IMR-90 (cell line): Measurements from ENCODE around the gene GPR32. TPM values are rescaled to one million over a fixed set of nuclear protein-coding genes. Genes with fewer than 3 reads are reported as not detected.

Source experiments
- ATAC-seq: fragments of 200-7000 bp; cut with Tn5 transposase; 2 replicates; pipeline ENCODE4 v1.9.1; 2020; ENCODE audit warnings: low read depth, mild to moderate bottlenecking, moderate library complexity
- BruUV-seq: library from RNA; stranded (reverse); fragments of 400-500 nt; replicated peaks from 2 replicates; lab custom pipeline; 2021; lab: Mats Ljungman, UMichigan
- CTCF ChIA-PET: fragments of 300-600 bp; formaldehyde crosslinking; extraction: SDS; loops from one replicate; lab custom pipeline; 2021; ENCODE audit warnings: antibody characterized with exemption; lab: Yijun Ruan, JAX
- POLR2A ChIA-PET: fragments of 300-600 bp; sonication (Branson Sonifier 250); formaldehyde crosslinking; loops from one replicate; lab custom pipeline; 2022; ENCODE audit warnings: antibody characterized with exemption; ENCODE audit not compliant: unreplicated experiment; lab: Charles Lee
- DNase-seq: peaks from one replicate; pipeline ENCODE4 v3.0.0; 2013
- H2AFZ ChIP-seq: replicated peaks from 2 replicates; pipeline ENCODE3; 2013; ENCODE audit warnings: low read length, mild to moderate bottlenecking; ENCODE audit not compliant: poor library complexity
- H2AK5ac ChIP-seq: 2 replicates; pipeline ENCODE4 v1.6.1; 2013; ENCODE audit warnings: low read depth, low read length, inconsistent platforms
- H2AK9ac ChIP-seq: replicated peaks from 2 replicates; pipeline ENCODE3; 2013; ENCODE audit warnings: mild to moderate bottlenecking, low read depth, low read length, moderate library complexity; ENCODE audit not compliant: poor library complexity
- H2BK120ac ChIP-seq: 2 replicates; pipeline ENCODE4 v1.6.1; 2013; ENCODE audit warnings: low read depth, low read length, inconsistent platforms
- H2BK15ac ChIP-seq: 3 replicates; pipeline ENCODE4 v1.6.1; 2013; ENCODE audit warnings: low read depth, low read length, inconsistent platforms
- H2BK20ac ChIP-seq: 2 replicates; pipeline ENCODE4 v1.6.1; 2013; ENCODE audit warnings: low read depth, mild to moderate bottlenecking, inconsistent platforms, low read length, moderate library complexity
- H2BK5ac ChIP-seq: 2 replicates; pipeline ENCODE4 v1.6.1; 2013; ENCODE audit warnings: mild to moderate bottlenecking, low read depth, low read length, inconsistent platforms; ENCODE audit not compliant: poor library complexity, severe bottlenecking
- H3K14ac ChIP-seq: replicated peaks from 2 replicates; pipeline ENCODE4 v1.6.1; 2013; ENCODE audit warnings: low read depth, low read length, inconsistent platforms
- H3K18ac ChIP-seq: 2 replicates; pipeline ENCODE4 v1.6.1; 2013; ENCODE audit warnings: low read depth, low read length, control low read depth
- H3K23ac ChIP-seq: 2 replicates; pipeline ENCODE4 v1.6.1; 2013; ENCODE audit warnings: low read depth, low read length, inconsistent platforms
- H3K27ac ChIP-seq: 2 replicates; pipeline ENCODE4 v1.5.1; 2013; ENCODE audit warnings: mild to moderate bottlenecking, control low read depth, low read length; ENCODE audit not compliant: insufficient read depth
- H3K27me3 ChIP-seq: 2 replicates; pipeline ENCODE4 v1.6.1; 2013; ENCODE audit warnings: low read length; ENCODE audit not compliant: control insufficient read depth, insufficient read depth
- H3K36me3 ChIP-seq: 2 replicates; pipeline ENCODE4 v1.6.1; 2013; ENCODE audit warnings: low read length, mixed read lengths; ENCODE audit not compliant: control insufficient read depth, insufficient read depth
- H3K4ac ChIP-seq: 2 replicates; pipeline ENCODE4 v1.6.1; 2013; ENCODE audit warnings: low read depth, low read length, inconsistent platforms
- H3K4me1 ChIP-seq: 2 replicates; pipeline ENCODE4 v1.6.1; 2013; ENCODE audit warnings: low read length, mixed read lengths; ENCODE audit not compliant: control insufficient read depth, insufficient read depth
- H3K4me2 ChIP-seq: 2 replicates; pipeline ENCODE4 v1.6.1; 2013; ENCODE audit warnings: low read depth, mild to moderate bottlenecking, control low read depth, low read length, moderate library complexity
- H3K4me3 ChIP-seq: 2 replicates; pipeline ENCODE4 v1.5.1; 2013; ENCODE audit warnings: low read depth, mild to moderate bottlenecking, control low read depth, low read length, moderate library complexity; ENCODE audit not compliant: insufficient read depth
- H3K56ac ChIP-seq: 2 replicates; pipeline ENCODE4 v1.6.1; 2013; ENCODE audit warnings: low read length, inconsistent platforms; ENCODE audit not compliant: insufficient read depth; ENCODE audit errors: extremely low read depth
- H3K79me1 ChIP-seq, 2 experiments: 2 replicates each; pipeline ENCODE4 v1.6.1; 2013; ENCODE audit warnings: low read length in 2 of 2, inconsistent platforms in 1 of 2, low read depth in 1 of 2
- H3K9ac ChIP-seq: 2 replicates; pipeline ENCODE4 v1.6.1; 2013; ENCODE audit warnings: low read depth, low read length, control low read depth
- H3K9me1 ChIP-seq: 2 replicates; pipeline ENCODE4 v1.6.1; 2013; ENCODE audit warnings: low read length, inconsistent platforms; ENCODE audit not compliant: insufficient read depth
- H3K9me3 ChIP-seq: 2 replicates; pipeline ENCODE4 v1.6.1; 2013; ENCODE audit warnings: low read length; ENCODE audit not compliant: control insufficient read depth, insufficient read depth
- H4K20me1 ChIP-seq: 2 replicates; pipeline ENCODE4 v1.6.1; 2013; ENCODE audit warnings: low read length, inconsistent platforms; ENCODE audit not compliant: insufficient read depth
- H4K5ac ChIP-seq: 2 replicates; pipeline ENCODE4 v1.6.1; 2013; ENCODE audit warnings: mild to moderate bottlenecking, low read depth, low read length, control low read depth
- H4K8ac ChIP-seq, 2 experiments: 2 replicates each; pipeline ENCODE4 v1.6.1; 2013; ENCODE audit warnings: low read depth in 2 of 2, low read length in 2 of 2, control low read depth in 1 of 2, inconsistent platforms in 1 of 2
- H4K91ac ChIP-seq: 2 replicates; pipeline ENCODE4 v1.6.1; 2013; ENCODE audit warnings: low read depth, low read length, inconsistent platforms; ENCODE audit not compliant: insufficient read depth
- CEBPB ChIP-seq: IDR thresholded peaks from 2 replicates; pipeline ENCODE4 v1.6.1; 2012; ENCODE audit warnings: low read depth, low read length, improper control_type of control experiment
- CHD1 ChIP-seq: IDR thresholded peaks from 2 replicates; pipeline ENCODE4 v1.6.1; 2012; ENCODE audit warnings: low read depth, low read length, improper control_type of control experiment
- MAZ ChIP-seq: IDR thresholded peaks from 2 replicates; pipeline ENCODE4 v1.6.1; 2012; ENCODE audit warnings: low read depth, mild to moderate bottlenecking, low read length, improper control_type of control experiment, moderate library complexity, borderline replicate concordance
- MXI1 ChIP-seq: IDR thresholded peaks from 2 replicates; pipeline ENCODE4 v1.6.1; 2012; ENCODE audit warnings: low read depth, mild to moderate bottlenecking, low read length, moderate library complexity, borderline replicate concordance
- POLR2A ChIP-seq: IDR thresholded peaks from 2 replicates; pipeline ENCODE4 v1.6.1; 2012; ENCODE audit warnings: mild to moderate bottlenecking, low read depth, low read length
- WGBS, 2 experiments: methylation state at CpG; one replicate each; pipeline versions ENCODE4 v1.1.5 to v1.1.7; 2013; ENCODE audit warnings: missing lambda C conversion rate in 2 of 2; ENCODE audit not compliant: insufficient read length in 1 of 2; ENCODE audit errors: extremely low coverage in 2 of 2; 5-methylcytosine and 5-hydroxymethylcytosine counted together
- dilution Hi-C: fragments of 300-500 bp; cut with HindIII; formaldehyde crosslinking; loops from one replicate; pipeline ENCODE4 v1.14.3; 2018; ENCODE audit warnings: low sequenced_read_pairs; ENCODE audit not compliant: unreplicated experiment
- in situ Hi-C: fragments of 300-500 bp; cut with MboI; formaldehyde crosslinking; loops from 3 replicates; pipeline ENCODE4 v1.14.3; 2019; ENCODE audit warnings: low sequenced_read_pairs, inconsistent platforms, mixed read lengths
- intact Hi-C: fragments of 100-400 bp; cut with micrococcal nuclease; formaldehyde crosslinking; loops from 2 replicates; pipeline ENCODE4 v1.10.0; 2022
- polyA plus RNA-seq, 3 experiments: library from polyadenylated mRNA; depleted of rRNA; stranded (reverse); fragments of >200 nt; gene quantifications; 2 replicates each; pipeline ENCODE4 v1.2.3, GENCODE V29; 2012; ENCODE audit warnings: low replicate concordance in 1 of 3
- total RNA-seq: library from RNA; depleted of rRNA; stranded (reverse); fragments of >200 nt; gene quantifications from 2 replicates; pipeline ENCODE4 v1.2.3, GENCODE V29; 2012
- TF ChIP-seq, protein P1 (sequence below): fragments of 150-350 bp; IDR thresholded peaks from 2 replicates; pipeline ENCODE4 v1.6.1; 2016; ENCODE audit warnings: low read depth, mild to moderate bottlenecking, low read length, moderate library complexity, borderline replicate concordance
- TF ChIP-seq, protein P2 (sequence below): fragments of 150-350 bp; IDR thresholded peaks from 2 replicates; pipeline ENCODE4 v1.6.1; 2017; ENCODE audit warnings: mild to moderate bottlenecking, antibody characterized with exemption, low read length, low read depth

GPR32 gene
- total and polyA plus RNA-seq, 2 of the 4 experiments (the other 2 are of a cell fraction), result not detected

DNA sequence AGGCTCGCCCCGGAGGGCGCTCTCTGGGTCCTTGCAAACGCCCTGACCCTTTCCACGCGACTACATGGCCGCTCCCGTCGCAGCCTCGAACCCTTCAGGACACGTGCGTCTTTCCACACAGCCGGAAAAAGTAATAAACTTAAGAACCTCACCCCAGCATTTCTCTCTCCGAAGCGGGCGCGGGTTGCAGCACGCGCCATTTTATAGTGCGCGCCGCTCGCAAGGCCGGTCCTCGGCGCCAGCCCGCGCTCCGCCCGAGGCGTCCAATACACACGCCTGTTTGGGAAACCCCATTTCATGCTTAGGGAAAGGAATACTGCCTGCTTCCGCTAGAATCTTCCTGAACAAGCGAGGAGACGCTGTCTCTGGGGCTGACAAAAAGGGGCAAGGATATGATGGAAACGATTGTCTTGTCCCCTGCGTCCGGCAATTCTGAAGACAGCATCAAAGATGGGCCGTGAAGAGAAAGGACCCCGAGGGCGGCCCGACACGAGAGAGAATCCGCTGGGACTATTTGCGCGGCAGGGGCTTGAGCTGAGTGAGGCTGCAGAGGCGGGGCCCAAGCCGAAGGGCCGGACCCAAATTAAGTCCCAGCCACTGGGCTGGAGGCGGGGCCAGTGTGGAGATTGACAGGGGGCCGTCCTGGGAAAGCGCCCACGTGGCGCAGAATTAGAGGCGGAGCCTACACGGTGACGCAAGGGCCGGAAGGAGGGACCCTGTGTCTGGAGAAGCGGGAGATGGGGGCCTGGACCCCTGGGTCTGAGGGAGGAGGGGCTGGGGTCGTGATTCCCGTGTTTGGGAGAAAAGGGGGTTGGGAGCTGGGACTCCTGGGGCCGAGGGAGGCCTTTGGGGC lies 34.4 kb downstream of the GPR32 start:
- ChIA-PET POLR2A (interaction anchor here (0.6 kb wide), 1 partner anchor 428 kb away, joined by 3 read pairs; the partner anchor contains the start of gene NR1H2), CTCF (no interaction called here)
- ATAC-seq (peak; percentile 97), DNase-seq (peak; percentile 99)
- Histone ChIP-seq H3K18ac (peak overlapping the region; percentile 99), H3K27me3 (no peaks in the 10 kb centered on the region), H3K9me3 (no peaks in the 10 kb centered on the region), H2AK5ac (peak overlapping the region; percentile 83), H3K9me1 (peaks cover 6% of the 10 kb centered on the region; the same call in 1 of the 2 replicates), H3K56ac (peak overlapping the region; percentile 100), H3K23ac (peak overlapping the region; percentile 100), H3K4me2 (peak overlapping the region; percentile 83), H3K4me3 (peak overlapping the region; percentile 61), H3K4ac (peak overlapping the region; percentile 99), H2BK5ac (peak overlapping the region; percentile 98), H4K91ac (peak overlapping the region; percentile 100), H2AFZ (peak overlapping the region; percentile 95), H3K79me1 (peaks cover 4 to 16% of the 10 kb centered on the region in 2 experiments; a peak in 2 of 4 replicates), H3K27ac (peak overlapping the region; percentile 98), H3K9ac (peak overlapping the region; percentile 98), H3K14ac (peak overlapping the region; percentile 100), H3K36me3 (peaks cover 16% of the 10 kb centered on the region), H2BK15ac (peak overlapping the region; percentile 100), H2AK9ac (peak overlapping the region; percentile 98), H4K20me1 (peaks cover 27% of the 10 kb centered on the region), H2BK120ac (peak overlapping the region; percentile 100), H4K5ac (peak overlapping the region; percentile 98), H4K8ac (peak overlapping the region; percentile 90 to 100), H2BK20ac (peak overlapping the region; percentile 99), H3K4me1 (peaks cover 3% of the 10 kb centered on the region; the same call in 1 of the 2 replicates)
- 1% methylated on average over 23 of the region's 62 CpGs; no CpG with 5 or more reads in 1 of the 2 experiments for WGBS, 2 experiments
- TF ChIP-seq CEBPB (peak; percentile 91), MAZ (peak; percentile 89), MXI1 (peak; percentile 94), POLR2A (peak; percentile 99), CHD1 (no peak)
- TF ChIP-seq, protein P1, sequence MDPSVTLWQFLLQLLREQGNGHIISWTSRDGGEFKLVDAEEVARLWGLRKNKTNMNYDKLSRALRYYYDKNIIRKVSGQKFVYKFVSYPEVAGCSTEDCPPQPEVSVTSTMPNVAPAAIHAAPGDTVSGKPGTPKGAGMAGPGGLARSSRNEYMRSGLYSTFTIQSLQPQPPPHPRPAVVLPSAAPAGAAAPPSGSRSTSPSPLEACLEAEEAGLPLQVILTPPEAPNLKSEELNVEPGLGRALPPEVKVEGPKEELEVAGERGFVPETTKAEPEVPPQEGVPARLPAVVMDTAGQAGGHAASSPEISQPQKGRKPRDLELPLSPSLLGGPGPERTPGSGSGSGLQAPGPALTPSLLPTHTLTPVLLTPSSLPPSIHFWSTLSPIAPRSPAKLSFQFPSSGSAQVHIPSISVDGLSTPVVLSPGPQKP, result no peak
- TF ChIP-seq, protein P2, sequence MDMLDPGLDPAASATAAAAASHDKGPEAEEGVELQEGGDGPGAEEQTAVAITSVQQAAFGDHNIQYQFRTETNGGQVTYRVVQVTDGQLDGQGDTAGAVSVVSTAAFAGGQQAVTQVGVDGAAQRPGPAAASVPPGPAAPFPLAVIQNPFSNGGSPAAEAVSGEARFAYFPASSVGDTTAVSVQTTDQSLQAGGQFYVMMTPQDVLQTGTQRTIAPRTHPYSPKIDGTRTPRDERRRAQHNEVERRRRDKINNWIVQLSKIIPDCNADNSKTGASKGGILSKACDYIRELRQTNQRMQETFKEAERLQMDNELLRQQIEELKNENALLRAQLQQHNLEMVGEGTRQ, result peak; percentile 97
- in situ Hi-C loops, result no loop called here
- BruUV-seq, result no TSS peak
- dilution Hi-C loops, result no loop called here
- intact Hi-C loops, result loop anchor here (1.0 to 10.0 kb wide), 4 partner anchors 120 to 427 kb away; partner anchors contain the start of genes CTU1, JOSD2 and NR1H2
